ENCODE results near the gene CHM. TPM values are rescaled to one million over a fixed set of nuclear protein-coding genes. Genes with fewer than 3 reads are reported as not detected.
"Not testable (repeated sequence)": the region's sequence is repeated elsewhere in the genome, so short reads cannot be mapped to it uniquely, and the experiment has no call there.

The CHM gene
- polyA plus RNA-seq, 3 donors: 29.3 to 30.8 (median 30.4) TPM

DNA sequence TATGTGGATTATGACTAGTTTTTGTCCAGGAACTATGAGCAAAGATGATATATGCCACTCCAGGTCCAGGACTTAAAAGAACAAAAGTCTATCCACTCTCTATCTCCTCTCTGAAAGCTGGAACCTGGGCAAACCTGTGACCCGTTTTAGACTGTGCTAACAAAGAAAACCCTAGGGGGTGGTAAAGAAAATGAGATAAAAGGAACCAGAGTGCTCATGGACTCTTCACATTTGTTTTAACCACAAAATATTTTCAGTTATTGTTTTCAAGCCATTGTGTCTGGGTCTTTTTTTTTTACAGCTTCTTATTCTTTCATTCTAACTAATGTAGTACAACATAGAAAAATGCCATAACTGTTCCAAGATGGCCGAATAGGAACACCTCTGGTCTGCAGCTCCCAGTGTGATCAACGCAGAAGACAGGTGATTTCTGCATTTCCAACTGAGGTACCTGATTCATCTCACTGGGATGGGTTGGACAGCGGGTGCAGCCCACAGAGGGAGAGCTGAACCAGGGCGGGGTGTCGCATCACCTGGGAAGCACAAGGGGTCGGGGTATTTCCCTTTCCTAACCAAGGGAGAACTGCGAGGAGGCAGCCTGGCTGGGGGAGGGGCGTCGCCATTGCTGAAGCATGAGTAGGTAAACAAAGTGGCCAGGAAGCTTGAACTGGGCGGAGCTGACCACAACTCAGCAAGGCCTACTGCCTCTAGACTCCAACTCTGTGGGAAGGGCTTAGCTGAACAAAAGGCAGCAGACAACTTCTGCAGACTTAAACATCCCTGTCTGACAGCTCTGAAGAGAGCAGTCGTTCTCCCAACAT lies 45.1 kb downstream of the CHM start:
- no peak for DNase-seq (ENCODE audit: low read depth in 3 of 3, low spot score in 2 of 3)

GRCh38 chrX:85998954-85999353 lies 48.4 kb downstream of the CHM start:
- DNase-seq (ENCODE audit: low read depth in 3 of 3, low spot score in 2 of 3): no peak

- DNase-seq (ENCODE audit: low read depth in 3 of 3, low spot score in 2 of 3): no peak
These were observed 50.8 kb downstream of the CHM start for GRCh38 chrX:85996555-85996954.

GRCh38 chrX:85995641-85996040 lies 51.7 kb downstream of the CHM start:
- DNase-seq (ENCODE audit: low read depth in 3 of 3, low spot score in 2 of 3): no peak

- DNase-seq (ENCODE audit: low read depth in 3 of 3, low spot score in 2 of 3): no peak
These were observed 52.6 kb downstream of the CHM start for GRCh38 chrX:85994797-85995196.

GRCh38 chrX:85994228-85994627 lies 53.1 kb downstream of the CHM start:
- DNase-seq (ENCODE audit: low read depth in 3 of 3, low spot score in 2 of 3): no peak

DNA sequence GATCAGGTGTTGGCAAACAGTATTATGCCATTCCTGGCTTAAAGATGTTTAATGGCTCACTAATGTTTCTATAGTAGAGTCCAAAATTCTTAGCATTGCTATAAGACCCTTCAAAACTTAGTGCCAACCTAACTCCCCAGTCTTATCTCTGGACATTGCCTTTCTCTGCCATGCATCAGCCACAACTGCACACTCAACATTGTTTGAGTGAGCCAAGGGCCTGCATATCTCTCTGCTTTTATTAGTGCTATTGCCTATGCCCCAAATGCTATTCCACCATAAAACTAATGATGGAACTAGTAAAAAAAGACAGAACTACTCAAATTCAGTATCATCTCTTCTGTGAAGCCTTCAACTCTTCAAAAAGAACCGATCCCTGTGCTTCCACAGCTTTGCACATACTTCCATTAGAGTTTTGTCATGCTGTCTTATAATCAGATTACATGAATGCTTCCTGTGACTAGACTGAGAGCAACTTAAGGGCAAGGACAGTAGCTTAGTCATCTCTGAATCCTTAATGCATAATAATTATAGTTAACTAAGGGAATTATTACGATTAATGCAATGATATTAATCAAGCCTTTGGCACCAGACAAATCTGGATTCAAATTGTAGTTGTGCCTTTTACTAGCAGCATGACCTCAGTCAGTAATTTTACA lies 53.7 kb downstream of the CHM start:
- no peak for DNase-seq (ENCODE audit: low read depth in 3 of 3, low spot score in 2 of 3)

DNA sequence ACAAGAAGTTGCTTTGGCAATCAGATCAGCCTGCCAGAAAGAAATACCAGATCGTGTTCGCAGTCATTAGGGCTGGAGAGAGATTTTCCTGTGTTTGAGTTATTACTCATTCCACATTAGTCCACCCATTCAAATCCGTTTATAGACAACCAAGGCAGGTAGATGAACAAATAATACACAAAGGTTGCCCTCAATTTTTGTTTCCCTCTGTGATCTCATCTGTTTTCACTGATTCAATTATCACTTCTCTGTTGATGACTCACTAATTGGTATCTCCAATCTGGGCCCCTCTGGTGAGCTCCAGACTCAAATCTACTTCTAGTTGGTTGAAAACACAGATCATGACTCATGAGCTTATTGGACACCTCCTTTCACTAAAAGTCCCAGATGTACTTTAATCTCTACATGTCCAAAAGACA lies 54.5 kb downstream of the CHM start:
- DNase-seq (ENCODE audit: low read depth in 3 of 3, low spot score in 2 of 3): no peak

- DNase-seq (ENCODE audit: low read depth in 3 of 3, low spot score in 2 of 3): no peak
These were observed 59.0 kb downstream of the CHM start for GRCh38 chrX:85988353-85988752.

GRCh38 chrX:85980286-85980685 lies 67.1 kb downstream of the CHM start:
- DNase-seq (ENCODE audit: low read depth in 3 of 3, low spot score in 2 of 3): no peak

- DNase-seq (ENCODE audit: low read depth in 3 of 3, low spot score in 2 of 3): no peak
These were observed 70.1 kb downstream of the CHM start for GRCh38 chrX:85977218-85977617.

DNA sequence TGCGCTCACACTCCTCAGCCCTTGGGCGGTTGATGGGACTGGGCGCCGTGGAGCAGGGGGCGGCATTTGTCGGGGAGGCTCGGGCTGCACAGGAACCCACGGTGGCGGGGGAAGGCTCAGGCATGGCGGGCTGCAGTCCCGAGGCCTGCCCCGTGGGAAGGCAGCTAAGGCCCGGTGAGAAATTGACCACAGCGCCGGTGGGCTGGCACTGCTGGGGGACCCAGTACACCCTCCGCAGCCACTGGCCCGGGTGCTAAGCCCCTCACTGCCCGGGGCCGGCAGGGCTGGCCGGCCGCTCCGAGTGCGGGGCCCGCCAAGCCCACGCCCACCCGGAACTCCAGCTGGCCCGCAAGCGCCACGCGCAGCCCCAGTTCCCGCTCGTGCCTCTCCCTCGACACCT lies 75.0 kb downstream of the CHM start:
- DNase-seq (ENCODE audit: low read depth in 3 of 3, low spot score in 2 of 3): not testable (repeated sequence)

GRCh38 chrX:85964744-85965143 lies 82.6 kb downstream of the CHM start:
- DNase-seq (ENCODE audit: low read depth in 3 of 3, low spot score in 2 of 3): no peak

GRCh38 chrX:85963736-85964135 lies 83.6 kb downstream of the CHM start:
- DNase-seq (ENCODE audit: low read depth in 3 of 3, low spot score in 2 of 3): no peak

GRCh38 chrX:85955510-85955909 lies 91.8 kb downstream of the CHM start:
- DNase-seq (ENCODE audit: low read depth in 3 of 3, low spot score in 2 of 3): no peak

DNA sequence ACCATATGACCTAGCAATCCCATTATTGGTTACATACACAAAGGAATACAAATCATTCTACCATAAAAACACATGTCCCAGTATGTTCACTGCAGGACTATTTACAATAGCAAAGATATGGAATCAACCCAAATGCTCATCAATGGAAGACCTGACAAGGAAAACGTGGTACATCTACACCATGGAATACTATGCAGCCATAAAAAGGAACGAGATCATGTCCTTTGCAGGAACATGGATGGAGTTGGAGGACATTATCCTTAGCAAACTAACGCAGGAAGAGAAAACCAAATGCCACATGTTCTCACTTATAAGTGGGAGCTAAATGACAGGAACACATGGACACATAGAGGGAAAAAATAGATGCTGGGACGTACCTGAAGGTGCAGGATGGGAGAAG lies 102.6 kb downstream of the CHM start:
- DNase-seq (ENCODE audit: low read depth in 3 of 3, low spot score in 2 of 3): not testable (repeated sequence)

- no peak for DNase-seq (ENCODE audit: low read depth in 3 of 3, low spot score in 2 of 3)
These were observed 106.1 kb downstream of the CHM start for GRCh38 chrX:85941275-85941674.

- DNase-seq (ENCODE audit: low read depth in 3 of 3, low spot score in 2 of 3): not testable (repeated sequence)
These were observed 107.4 kb downstream of the CHM start for GRCh38 chrX:85939942-85940341.

- not testable (repeated sequence) for DNase-seq (ENCODE audit: low read depth in 3 of 3, low spot score in 2 of 3)
These were observed 113.0 kb downstream of the CHM start for GRCh38 chrX:85934399-85934798.

DNA sequence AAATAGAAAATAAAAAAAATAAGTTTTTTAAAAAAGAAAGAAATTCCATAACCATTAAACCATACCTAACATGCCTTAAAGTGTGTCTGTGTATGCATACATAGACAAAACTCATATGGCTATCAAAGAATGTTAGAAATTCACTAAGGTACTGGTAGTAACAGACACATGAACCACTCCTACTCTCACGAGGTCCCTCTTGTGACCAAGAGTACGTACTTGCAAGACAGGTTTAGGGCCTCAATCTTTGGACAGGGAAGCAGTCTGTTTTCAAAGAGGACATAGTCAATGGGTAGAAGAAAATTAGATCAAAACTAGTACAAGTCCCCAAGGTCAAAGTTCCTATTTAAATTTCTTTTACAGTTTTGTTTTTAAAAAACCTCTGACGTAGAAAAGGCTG lies 117.3 kb downstream of the CHM start:
- no peak for DNase-seq (ENCODE audit: low read depth in 3 of 3, low spot score in 2 of 3)

GRCh38 chrX:85928606-85929005 lies 118.8 kb downstream of the CHM start:
- no peak for DNase-seq (ENCODE audit: low read depth in 3 of 3, low spot score in 2 of 3)

GRCh38 chrX:85927740-85928139 lies 119.6 kb downstream of the CHM start:
- DNase-seq (ENCODE audit: low read depth in 3 of 3, low spot score in 2 of 3): no peak

Measured in right renal cortex interstitium (tissue), 3 donors.